BJ (cell line): ENCODE measurements around the gene PHC2. TPM values are rescaled to one million over a fixed set of nuclear protein-coding genes. Genes with fewer than 3 reads are reported as not detected.

Experiments used
- CTCF ChIA-PET: fragments of 350-600 bp; formaldehyde crosslinking; extraction: SDS; loops from one replicate; lab custom pipeline; 2021; ENCODE audit warnings: antibody characterized with exemption, inconsistent platforms; lab: Yijun Ruan, JAX
- POLR2A ChIA-PET: fragments of 300-600 bp; sonication (Branson Sonifier 250); formaldehyde crosslinking; extraction: SDS; loops from one replicate; lab custom pipeline; 2021; ENCODE audit warnings: antibody characterized with exemption; lab: Charles Lee
- DNase-seq: peaks from one replicate; pipeline ENCODE4 v3.0.0-alpha.2; 2011; ENCODE audit warnings: low read depth
- H3K27me3 ChIP-seq: 2 replicates; pipeline ENCODE4 v1.6.0; 2011; ENCODE audit warnings: low read length; ENCODE audit not compliant: control insufficient read depth, insufficient read depth
- H3K36me3 ChIP-seq: 2 replicates; pipeline ENCODE4 v1.5.1; 2011; ENCODE audit warnings: low read length; ENCODE audit not compliant: control insufficient read depth, insufficient read depth
- H3K4me3 ChIP-seq: 2 replicates; pipeline ENCODE4 v1.5.1; 2011; ENCODE audit warnings: low read depth, mild to moderate bottlenecking, control low read depth, low read length
- polyA plus RNA-seq: library from polyadenylated mRNA; depleted of rRNA; stranded (reverse); fragments of >200 nt; gene quantifications from 2 replicates; pipeline ENCODE4 v1.2.3, GENCODE V29; 2011
- TF ChIP-seq, protein P1 (sequence below): IDR thresholded peaks from 2 replicates; pipeline ENCODE4 v1.5.1; 2011; ENCODE audit warnings: low read depth, mild to moderate bottlenecking, control low read depth, inconsistent platforms, low read length, moderate library complexity; ENCODE audit not compliant: insufficient read depth

The PHC2 gene
- polyA plus RNA-seq, 1 experiment = 62.0 TPM

DNA sequence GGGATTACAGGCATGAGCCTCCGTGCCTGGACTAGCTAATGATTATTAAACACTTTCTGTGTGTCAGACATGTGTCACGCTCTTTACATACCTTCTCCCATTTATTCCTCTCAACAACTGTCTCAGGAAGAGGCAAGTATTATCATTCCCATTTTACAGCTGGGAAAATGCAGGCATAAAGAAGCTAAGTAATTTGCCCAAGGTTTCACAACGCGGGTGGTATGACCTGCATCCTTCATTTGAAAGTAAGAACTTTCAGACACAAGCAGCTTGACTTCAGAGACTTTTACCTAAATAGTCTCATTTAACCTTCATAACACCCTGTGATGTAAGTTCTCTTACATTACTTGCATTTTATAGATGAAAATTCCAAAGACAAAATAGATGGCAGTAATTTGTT, 40.5 kb upstream of the PHC2 start:
- Histone ChIP-seq H3K36me3 (no peaks in the 10 kb centered on the region), H3K27me3 (no peaks in the 10 kb centered on the region), H3K4me3 (no peak overlapping the region)
- no peak for DNase-seq
- TF ChIP-seq, protein P1, sequence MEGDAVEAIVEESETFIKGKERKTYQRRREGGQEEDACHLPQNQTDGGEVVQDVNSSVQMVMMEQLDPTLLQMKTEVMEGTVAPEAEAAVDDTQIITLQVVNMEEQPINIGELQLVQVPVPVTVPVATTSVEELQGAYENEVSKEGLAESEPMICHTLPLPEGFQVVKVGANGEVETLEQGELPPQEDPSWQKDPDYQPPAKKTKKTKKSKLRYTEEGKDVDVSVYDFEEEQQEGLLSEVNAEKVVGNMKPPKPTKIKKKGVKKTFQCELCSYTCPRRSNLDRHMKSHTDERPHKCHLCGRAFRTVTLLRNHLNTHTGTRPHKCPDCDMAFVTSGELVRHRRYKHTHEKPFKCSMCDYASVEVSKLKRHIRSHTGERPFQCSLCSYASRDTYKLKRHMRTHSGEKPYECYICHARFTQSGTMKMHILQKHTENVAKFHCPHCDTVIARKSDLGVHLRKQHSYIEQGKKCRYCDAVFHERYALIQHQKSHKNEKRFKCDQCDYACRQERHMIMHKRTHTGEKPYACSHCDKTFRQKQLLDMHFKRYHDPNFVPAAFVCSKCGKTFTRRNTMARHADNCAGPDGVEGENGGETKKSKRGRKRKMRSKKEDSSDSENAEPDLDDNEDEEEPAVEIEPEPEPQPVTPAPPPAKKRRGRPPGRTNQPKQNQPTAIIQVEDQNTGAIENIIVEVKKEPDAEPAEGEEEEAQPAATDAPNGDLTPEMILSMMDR = no peak
- ChIA-PET CTCF (interaction anchor here (0.6 to 6.7 kb wide), 36 partner anchors 9 to 377 kb away, joined by 3 to 104 read pairs (median 4); no protein-coding TSS in a partner anchor), POLR2A (no interaction called here)

DNA sequence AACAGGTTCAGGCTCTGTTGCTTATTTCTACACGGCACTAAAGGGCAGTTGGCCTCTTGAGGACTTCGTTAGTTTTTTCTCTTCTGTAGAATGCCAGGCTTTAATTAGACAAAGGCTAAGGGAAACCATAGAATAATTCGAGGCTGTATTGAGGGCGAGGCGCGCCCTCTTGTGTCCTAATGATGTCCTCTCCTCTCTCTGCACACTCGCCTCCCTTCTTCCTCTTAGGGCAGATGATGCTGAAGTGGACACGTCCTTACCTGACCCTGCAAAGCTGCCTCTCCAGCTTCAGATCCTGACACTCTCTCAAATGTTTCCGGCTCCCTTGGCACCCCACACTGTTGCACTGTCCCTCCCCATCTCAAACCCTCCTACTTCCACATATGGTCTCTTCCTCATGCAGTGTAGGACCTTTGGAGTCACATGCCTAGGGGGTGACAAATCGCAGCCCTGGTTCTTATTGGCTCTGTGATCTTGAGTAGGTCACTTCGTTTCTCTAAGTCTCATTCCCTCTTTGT, 39.7 kb upstream of the PHC2 start:
- ChIA-PET POLR2A (no interaction called here), CTCF (interaction anchor here (0.6 to 6.7 kb wide), 35 partner anchors 11 to 376 kb away, joined by 3 to 104 read pairs (median 4); no protein-coding TSS in a partner anchor)
- no peak overlapping the region for H3K4me3 ChIP-seq
- TF ChIP-seq, protein P1 = peak; percentile 88
- no peaks in the 10 kb centered on the region for H3K36me3 ChIP-seq
- peak; percentile 61 for DNase-seq
- no peaks in the 10 kb centered on the region for H3K27me3 ChIP-seq

DNA sequence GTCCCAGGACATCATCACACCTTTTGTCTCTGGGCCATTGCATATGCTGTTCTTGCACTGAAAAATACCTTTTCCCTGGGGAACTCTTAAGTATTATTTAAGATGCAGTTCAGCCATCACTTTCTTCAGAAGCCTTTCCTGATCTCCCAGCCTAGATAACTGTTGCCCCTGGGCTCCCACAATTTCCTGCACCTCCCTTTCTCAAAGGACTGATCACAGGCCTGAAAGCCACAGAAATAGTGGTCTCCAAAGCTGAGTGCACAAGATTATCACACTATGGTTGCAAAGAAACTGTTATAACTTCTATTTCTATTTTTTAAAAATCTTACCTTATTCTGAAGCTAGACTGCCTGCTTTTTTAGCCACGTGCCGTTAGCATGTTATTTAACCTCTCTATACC, 38.8 kb upstream of the PHC2 start:
- H3K4me3 ChIP-seq = no peak overlapping the region
- DNase-seq = no peak
- CTCF ChIA-PET = interaction anchor here (0.8 to 6.7 kb wide), 11 partner anchors 11 to 251 kb away, joined by 3 to 104 read pairs (median 5); no protein-coding TSS in a partner anchor
- no peaks in the 10 kb centered on the region for H3K36me3 ChIP-seq
- POLR2A ChIA-PET = no interaction called here
- no peaks in the 10 kb centered on the region for H3K27me3 ChIP-seq
- TF ChIP-seq, protein P1 = no peak

DNA sequence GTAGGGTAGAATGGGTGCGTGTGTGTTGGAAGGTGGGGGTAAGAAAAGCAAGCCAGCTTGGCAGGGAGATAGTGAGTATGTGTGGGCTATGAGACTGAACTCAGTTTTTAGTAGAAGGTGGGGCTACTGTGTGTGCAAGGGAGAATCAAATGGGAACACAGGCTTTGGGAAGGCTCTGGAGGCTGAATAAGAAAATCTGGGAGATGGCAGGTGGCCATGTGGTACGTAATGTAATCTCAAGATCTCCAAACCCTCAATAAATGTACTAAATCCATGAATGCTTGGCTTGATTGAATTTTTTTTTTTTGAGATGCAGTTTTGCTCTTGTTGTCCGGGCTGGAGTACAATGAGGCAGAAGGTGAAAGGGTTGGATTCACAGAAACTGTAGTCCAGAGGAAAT, 38.1 kb upstream of the PHC2 start:
- CTCF ChIA-PET = interaction anchor here (0.7 to 6.7 kb wide), 10 partner anchors 10 to 342 kb away, joined by 3 to 104 read pairs (median 4); no protein-coding TSS in a partner anchor
- H3K36me3 ChIP-seq = no peaks in the 10 kb centered on the region
- POLR2A ChIA-PET = no interaction called here

DNA sequence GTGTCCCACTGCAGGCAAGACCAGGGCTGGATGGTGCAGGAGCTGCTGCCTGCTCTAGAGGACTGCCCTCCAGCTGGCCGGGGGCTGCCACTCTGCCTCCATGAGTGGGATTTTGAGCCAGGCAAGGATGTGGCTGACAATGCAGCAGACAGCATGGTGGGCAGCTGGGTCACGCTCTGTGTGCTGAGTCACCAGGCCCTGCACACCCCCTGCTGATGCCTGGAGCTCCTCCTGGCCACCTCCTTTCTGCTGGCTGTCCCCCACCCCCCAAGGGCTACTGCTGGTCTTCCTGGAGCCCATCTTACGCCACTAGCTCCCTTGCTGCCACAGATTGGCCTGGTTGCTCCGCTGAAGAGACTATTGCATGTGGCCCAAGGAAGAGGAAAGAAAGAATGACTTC, 37.6 kb upstream of the PHC2 start:
- H3K36me3 ChIP-seq = no peaks in the 10 kb centered on the region
- TF ChIP-seq, protein P1 = no peak
- H3K4me3 ChIP-seq = no peak overlapping the region
- POLR2A ChIA-PET = no interaction called here
- no peaks in the 10 kb centered on the region for H3K27me3 ChIP-seq
- CTCF ChIA-PET = interaction anchor here (0.7 to 6.7 kb wide), 9 partner anchors 9 to 341 kb away, joined by 3 to 104 read pairs (median 5); no protein-coding TSS in a partner anchor
- no peak for DNase-seq

More for the DNA sequence above, 38.1 kb upstream of the PHC2 start:
- Histone ChIP-seq H3K27me3 (no peaks in the 10 kb centered on the region), H3K4me3 (no peak overlapping the region)
- no peak for DNase-seq
- TF ChIP-seq, protein P1 = no peak
